H1 (cell line): ENCODE data around the gene NARS2.

Experiments
- CTCF ChIP-seq, 3 experiments: IDR thresholded peaks; 1 replicate in 2 of 3; 2 replicates in 1 of 3; pipeline versions ENCODE4 v1.5.1 to v1.6.1; 2011; ENCODE audit warnings: low read length in 3 of 3, mild to moderate bottlenecking in 3 of 3, inconsistent platforms in 2 of 3, low read depth in 1 of 3, moderate library complexity in 1 of 3; ENCODE audit not compliant: insufficient read depth in 1 of 3; ENCODE audit errors: control extremely low read depth in 1 of 3
- E2F6 ChIP-seq: IDR thresholded peaks from 2 replicates; pipeline ENCODE4 v1.6.1; 2012; ENCODE audit warnings: inconsistent platforms
- EZH2 ChIP-seq: fragments of 200-600 bp; sonication (generic); IDR thresholded peaks from 2 replicates; pipeline ENCODE4 v1.7.1; 2012; ENCODE audit warnings: low read depth, mild to moderate bottlenecking, moderate library complexity, low read length, inconsistent platforms; ENCODE audit not compliant: severe bottlenecking
- JUND ChIP-seq: IDR thresholded peaks from 2 replicates; pipeline ENCODE4 v1.6.1; 2011; ENCODE audit warnings: mild to moderate bottlenecking, improper control_type of control experiment, low read length
- MAFK ChIP-seq: IDR thresholded peaks from 2 replicates; pipeline ENCODE4 v1.6.1; 2012; ENCODE audit warnings: low read depth, mild to moderate bottlenecking, improper control_type of control experiment, low read length
- TEAD4 ChIP-seq: IDR thresholded peaks from 2 replicates; pipeline ENCODE4 v1.6.1; 2012; ENCODE audit warnings: low read depth, low read length, inconsistent platforms, mixed read lengths

GRCh38 chr11:78429209-78429608 lies 145.5 kb downstream of the NARS2 start:
- TF ChIP-seq CTCF (IDR thresholded peaks at IDR 0.05; ENCODE audit: control extremely low read depth in 1 of 3, insufficient read depth in 1 of 3, low read depth in 1 of 3, low read length in 3 of 3): no peak
- no peak for TF ChIP-seq EZH2
- TF ChIP-seq MAFK: no peak
- TF ChIP-seq TEAD4: no peak
- no peak for TF ChIP-seq E2F6
- TF ChIP-seq JUND: no peak
